HCT116 (cell line): ENCODE results near the gene ARHGAP1.

Experiments used
- EZH2 ChIP-seq: fragments of 200-600 bp; sonication (generic); IDR thresholded peaks from 2 replicates; pipeline ENCODE4 v1.6.1; 2017; ENCODE audit warnings: antibody characterized with exemption, mixed run types
- POLR2AphosphoS5 ChIP-seq: IDR thresholded peaks from 2 replicates; pipeline ENCODE4 v1.6.1; 2011; ENCODE audit warnings: mild to moderate bottlenecking, low read depth, low read length, moderate library complexity
- SRF ChIP-seq: IDR thresholded peaks from 2 replicates; pipeline ENCODE4 v1.6.1; 2012; ENCODE audit warnings: low read depth
- ZFX ChIP-seq: fragments of 450-650 bp; IDR thresholded peaks from 2 replicates; pipeline ENCODE4 v1.6.1; 2017
- TF ChIP-seq, protein P1 (sequence below), 3 experiments: fragments of 200-600 bp in 1 of 3; sonication (generic) in 1 of 3; IDR thresholded peaks in 2 of 3; conservative IDR thresholded peaks in 1 of 3; 2 replicates each; pipeline ENCODE4 v1.5.1; 2012 to 2017; ENCODE audit warnings: low read depth in 2 of 3, low read length in 2 of 3, antibody characterized with exemption in 1 of 3, borderline replicate concordance in 1 of 3, control low read depth in 1 of 3, mild to moderate bottlenecking in 1 of 3, mixed read lengths in 1 of 3, mixed run types in 1 of 3, moderate library complexity in 1 of 3; ENCODE audit not compliant: insufficient read depth in 1 of 3

GRCh38 chr11:46695345-46696211 lies 4.8 kb downstream of the ARHGAP1 start:
- TF ChIP-seq, protein P1, sequence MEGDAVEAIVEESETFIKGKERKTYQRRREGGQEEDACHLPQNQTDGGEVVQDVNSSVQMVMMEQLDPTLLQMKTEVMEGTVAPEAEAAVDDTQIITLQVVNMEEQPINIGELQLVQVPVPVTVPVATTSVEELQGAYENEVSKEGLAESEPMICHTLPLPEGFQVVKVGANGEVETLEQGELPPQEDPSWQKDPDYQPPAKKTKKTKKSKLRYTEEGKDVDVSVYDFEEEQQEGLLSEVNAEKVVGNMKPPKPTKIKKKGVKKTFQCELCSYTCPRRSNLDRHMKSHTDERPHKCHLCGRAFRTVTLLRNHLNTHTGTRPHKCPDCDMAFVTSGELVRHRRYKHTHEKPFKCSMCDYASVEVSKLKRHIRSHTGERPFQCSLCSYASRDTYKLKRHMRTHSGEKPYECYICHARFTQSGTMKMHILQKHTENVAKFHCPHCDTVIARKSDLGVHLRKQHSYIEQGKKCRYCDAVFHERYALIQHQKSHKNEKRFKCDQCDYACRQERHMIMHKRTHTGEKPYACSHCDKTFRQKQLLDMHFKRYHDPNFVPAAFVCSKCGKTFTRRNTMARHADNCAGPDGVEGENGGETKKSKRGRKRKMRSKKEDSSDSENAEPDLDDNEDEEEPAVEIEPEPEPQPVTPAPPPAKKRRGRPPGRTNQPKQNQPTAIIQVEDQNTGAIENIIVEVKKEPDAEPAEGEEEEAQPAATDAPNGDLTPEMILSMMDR (IDR thresholded peaks at IDR 0.05 in 2 of 3, conservative IDR thresholded peaks at IDR 0.05 in 1 of 3; ENCODE audit: borderline replicate concordance in 1 of 3, insufficient read depth in 1 of 3, low read depth in 2 of 3, low read length in 2 of 3) = no peak
- TF ChIP-seq EZH2 = no peak
- TF ChIP-seq ZFX = no peak
- TF ChIP-seq POLR2AphosphoS5 = no peak
- no peak for TF ChIP-seq SRF
